Body of pancreas (tissue), 4 donors: Measurements from ENCODE around the gene ADA. TPM values are rescaled to one million over a fixed set of nuclear protein-coding genes. Genes with fewer than 3 reads are reported as not detected.
A peak's percentile ranks its signal among the peaks of the same experiment; 100 is the strongest.
"Not testable (repeated sequence)": the region's sequence is repeated elsewhere in the genome, so short reads cannot be mapped to it uniquely, and the experiment has no call there.

Experiments used
- ATAC-seq: fragments of 150-250 bp; one replicate; pipeline ENCODE4 v1.9.1; 2016
- DNase-seq, 4 donors: peaks; one replicate each; pipeline ENCODE4 v3.0.0-alpha.2; 2019
- H3K27ac ChIP-seq, 4 donors: fragments of 200-600 bp; sonication (generic); 1 replicate in 3 of 4; 2 replicates in 1 of 4; pipeline versions ENCODE4 v1.5.1 to v1.6.1; 2016 to 2019; ENCODE audit warnings: mild to moderate bottlenecking in 1 of 4, mixed read lengths in 1 of 4, moderate library complexity in 1 of 4
- H3K27me3 ChIP-seq, 2 donors: fragments of 200-600 bp; sonication (generic); one replicate each; pipeline ENCODE4 v1.6.0; 2016; ENCODE audit warnings: mild to moderate bottlenecking in 1 of 2
- H3K36me3 ChIP-seq, 2 donors: fragments of 200-600 bp; sonication (generic); replicated peaks in 1 of 2; 2 replicates each; pipeline ENCODE4 v1.5.1; 2016; ENCODE audit warnings: low read depth in 2 of 2; ENCODE audit not compliant: insufficient read depth in 1 of 2
- H3K4me1 ChIP-seq: fragments of 200-600 bp; sonication (generic); one replicate; pipeline ENCODE4 v1.6.0; 2016
- H3K4me3 ChIP-seq, 2 donors: fragments of 200-600 bp; sonication (generic); 1 replicate in 1 of 2; 2 replicates in 1 of 2; pipeline ENCODE4 v1.5.1; 2016 to 2019
- H3K9me3 ChIP-seq, 3 donors: fragments of 200-600 bp; sonication (generic); 1 replicate in 2 of 3; 2 replicates in 1 of 3; pipeline ENCODE4 v1.5.1; 2016
- CTCF ChIP-seq, 7 experiments: fragments of 450-650 bp in 4 of 7; fragments of 200-600 bp in 3 of 7; sonication (generic) in 3 of 7; IDR thresholded peaks; one replicate each; pipeline ENCODE4 v1.5.1; 2016 to 2019; ENCODE audit warnings: antibody characterized with exemption in 7 of 7
- POLR2A ChIP-seq, 3 donors: fragments of 450-650 bp; IDR thresholded peaks; one replicate each; pipeline ENCODE4 v1.6.1; 2016; ENCODE audit warnings: antibody characterized with exemption in 3 of 3, mild to moderate bottlenecking in 2 of 3
- WGBS, 2 donors: methylation state at CpG; one replicate each; pipeline ENCODE4 v1.1.5; 2017; 5-methylcytosine and 5-hydroxymethylcytosine counted together
- intact Hi-C: fragments of 100-400 bp; cut with DNase I; formaldehyde crosslinking; loops from one replicate; pipeline ENCODE4 v1.15.1; 2023
- total RNA-seq, 2 donors: library from RNA; depleted of rRNA; stranded (reverse); fragments of >200 nt; gene quantifications; one replicate each; pipeline ENCODE4 v1.1.0, GENCODE V29; 2016

ADA gene
- 1 to 10 TPM; 3.3 to 7.8 TPM for total RNA-seq

- DNase-seq (peak; percentile 56 to 74 (median 62)), ATAC-seq (peak; percentile 90)
- intact Hi-C loops: no loop called here
- no peaks in the 10 kb centered on the region for H3K36me3 ChIP-seq
- TF ChIP-seq CTCF (IDR thresholded peaks at IDR 0.05) (peak in 2 of 7 experiments; percentile 3 to 10), POLR2A (IDR thresholded peaks at IDR 0.05) (peak in 1 of 3 donors; percentile 23)
- H3K9me3 ChIP-seq: no peaks in the 10 kb centered on the region
- H3K27me3 ChIP-seq: no peaks in the 10 kb centered on the region
- peak within 1 kb of the TSS; percentile 77 to 78 for H3K4me3 ChIP-seq
- peaks cover 17% of the 10 kb centered on the region for H3K4me1 ChIP-seq
- peak within 1 kb of the TSS in 3 of 4 donors; percentile 52 to 81 (median 60) for H3K27ac ChIP-seq
- 1% methylated on average over 23 to 62 of the region's 68 CpGs for WGBS, 2 donors
Observed at GRCh38 chr20:44651684-44652423, at the start of gene ADA. Gene ADA (minus strand): TSS chr20:44651699. CDS start chr20:44651607, 92 bp downstream.

- Histone ChIP-seq H3K27me3 (no peaks in the 10 kb centered on the region), H3K36me3 (no peaks in the 10 kb centered on the region), H3K9me3 (no peaks in the 10 kb centered on the region), H3K27ac (no peak overlapping the region), H3K4me1 (no peaks in the 10 kb centered on the region), H3K4me3 (no peak overlapping the region)
- intact Hi-C loops: no loop called here
- DNase-seq (no peak), ATAC-seq (no peak)
- WGBS, 2 donors: 57 to 78% methylated on average over 3 to 11 of the region's 11 CpGs
- TF ChIP-seq POLR2A (IDR thresholded peaks at IDR 0.05) (no peak), CTCF (IDR thresholded peaks at IDR 0.05) (no peak)
Observed at GRCh38 chr20:44700306-44700705, 48.8 kb upstream of the ADA start.

- H3K4me1 ChIP-seq: no peaks in the 10 kb centered on the region
- no peaks in the 10 kb centered on the region for H3K27me3 ChIP-seq
- H3K27ac ChIP-seq: no peak overlapping the region
- 49 to 80% methylated on average over 1 to 3 of the region's 3 CpGs for WGBS, 2 donors
- ATAC-seq: no peak
- DNase-seq: no peak
- no peaks in the 10 kb centered on the region for H3K9me3 ChIP-seq
- TF ChIP-seq CTCF (IDR thresholded peaks at IDR 0.05): no peak
- TF ChIP-seq POLR2A (IDR thresholded peaks at IDR 0.05): no peak
- no peak overlapping the region for H3K4me3 ChIP-seq
- intact Hi-C loops: no loop called here
- no peaks in the 10 kb centered on the region for H3K36me3 ChIP-seq
Observed at GRCh38 chr20:44698351-44698750, 46.9 kb upstream of the ADA start.

GRCh38 chr20:44697041-44697440 is 45.5 kb upstream of the ADA start:
- H3K4me3 ChIP-seq, H3K9me3 ChIP-seq, H3K4me1 ChIP-seq, DNase-seq, ATAC-seq, intact Hi-C loops, H3K27ac ChIP-seq, H3K27me3 ChIP-seq, H3K36me3 ChIP-seq: not testable (repeated sequence)
- 84 to 91% methylated on average over 5 of the region's 5 CpGs for WGBS, 2 donors

- no peak overlapping the region for H3K4me3 ChIP-seq
- intact Hi-C loops: no loop called here
- ATAC-seq (no peak), DNase-seq (no peak)
- H3K9me3 ChIP-seq: no peaks in the 10 kb centered on the region
- H3K27ac ChIP-seq: peak overlapping the region in 1 of 4 donors; percentile 9
- no peaks in the 10 kb centered on the region for H3K4me1 ChIP-seq
- no peak for TF ChIP-seq CTCF (IDR thresholded peaks at IDR 0.05)
- TF ChIP-seq POLR2A (IDR thresholded peaks at IDR 0.05): no peak
- no peaks in the 10 kb centered on the region for H3K36me3 ChIP-seq
- no peaks in the 10 kb centered on the region for H3K27me3 ChIP-seq
- 72 to 92% methylated on average over 3 of the region's 3 CpGs for WGBS, 2 donors
Observed at GRCh38 chr20:44696315-44696714, 44.8 kb upstream of the ADA start.
